HL-60/S4 treated with phorbol 12-myristate 13-acetate at 8.2 ng/mL for 4 days and 3 days (cell line): ENCODE data around the gene SLC6A1.

Experiments
- in situ Hi-C: fragments of 300-500 bp; cut with MboI; formaldehyde crosslinking; loops from 2 replicates; pipeline ENCODE4 v1.15.0; 2022; ENCODE audit warnings: low sequenced_read_pairs

Gene SLC6A1

DNA sequence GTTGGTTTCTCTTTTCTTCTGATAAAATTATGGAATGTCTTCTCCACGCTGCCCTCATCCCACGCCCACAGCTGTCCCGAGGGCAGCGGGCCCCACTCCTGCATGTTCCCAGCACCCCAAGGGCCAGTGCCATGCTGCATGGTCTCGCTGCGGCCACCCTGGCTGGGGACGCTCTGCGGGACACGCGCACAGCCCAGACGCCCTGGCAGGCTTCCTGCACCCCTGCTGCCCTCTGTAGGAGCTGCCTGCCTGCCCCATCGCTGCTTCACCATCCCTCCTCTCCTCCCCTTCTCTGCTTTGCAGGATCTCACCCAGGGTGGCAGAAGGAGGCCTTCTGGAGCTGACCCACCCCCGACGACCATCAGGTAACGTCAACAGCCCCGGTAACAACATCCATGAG, 22.8 kb downstream of the SLC6A1 start:
- in situ Hi-C loops, result no loop called here

- in situ Hi-C loops, result no loop called here
Measured at GRCh38 chr3:11016727-11017126, 24.2 kb downstream of the SLC6A1 start.

GRCh38 chr3:11019116-11019819, 26.7 kb downstream of the SLC6A1 start:
- in situ Hi-C loops, result no loop called here

GRCh38 chr3:11020764-11021163, 28.2 kb downstream of the SLC6A1 start:
- in situ Hi-C loops, result no loop called here

DNA sequence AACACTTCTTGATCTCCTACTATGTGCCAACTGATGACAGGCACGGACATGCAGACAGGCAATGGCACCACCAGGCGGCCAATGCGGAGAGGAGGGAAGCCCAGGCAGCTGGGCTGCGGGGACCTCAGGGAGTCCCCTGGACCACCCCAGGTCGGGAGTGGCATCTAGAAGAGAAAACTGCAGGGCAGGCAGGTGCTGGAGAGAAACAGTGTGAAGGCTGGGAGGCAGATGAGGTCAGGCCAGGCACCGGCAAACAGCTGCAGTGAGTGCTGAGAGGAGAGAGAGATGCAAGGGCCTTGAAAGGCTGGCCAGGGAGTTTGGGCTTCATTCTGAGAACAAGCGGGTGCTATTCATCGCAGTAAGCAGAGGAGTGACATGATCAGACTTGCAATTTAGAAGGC, 29.1 kb downstream of the SLC6A1 start:
- in situ Hi-C loops, result no loop called here

DNA sequence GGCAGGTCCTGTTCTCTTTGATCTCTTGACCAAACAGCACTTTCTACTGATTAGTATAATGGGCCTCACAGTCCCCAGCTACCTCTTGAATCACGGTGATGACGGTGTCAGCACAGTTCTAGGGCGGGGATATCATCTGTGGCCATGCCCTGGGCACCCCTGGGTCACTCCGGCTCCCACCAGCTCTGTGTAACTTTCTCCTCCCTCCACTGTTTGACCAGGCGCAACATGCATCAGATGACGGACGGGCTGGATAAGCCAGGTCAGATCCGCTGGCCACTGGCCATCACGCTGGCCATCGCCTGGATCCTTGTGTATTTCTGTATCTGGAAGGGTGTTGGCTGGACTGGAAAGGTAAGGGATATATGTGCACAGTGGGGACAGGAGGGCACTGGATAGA, 29.6 kb downstream of the SLC6A1 start:
- in situ Hi-C loops, result no loop called here

DNA sequence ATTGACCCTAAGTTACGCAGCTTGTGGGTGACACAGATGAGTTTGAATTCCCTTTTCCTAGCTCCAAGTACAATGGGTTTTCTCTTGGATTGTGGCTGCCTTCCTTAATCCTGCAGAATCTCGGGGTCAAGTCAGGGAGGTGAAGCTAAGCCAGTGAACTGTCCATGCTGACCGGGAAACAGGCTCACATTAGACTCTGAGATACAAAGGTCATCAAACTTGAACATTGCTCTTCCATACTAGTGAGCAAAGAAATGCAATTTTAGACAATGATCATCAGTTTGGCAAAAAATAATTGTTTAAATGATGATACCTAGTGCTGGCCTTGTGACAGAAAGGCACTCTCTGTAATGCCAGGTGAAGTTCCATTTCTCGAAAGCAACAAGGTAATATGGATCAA, 31.6 kb downstream of the SLC6A1 start:
- in situ Hi-C loops, result no loop called here

GRCh38 chr3:11029948-11030347, 37.4 kb downstream of the SLC6A1 start:
- in situ Hi-C loops, result no loop called here

GRCh38 chr3:11033871-11034270, 41.3 kb downstream of the SLC6A1 start:
- in situ Hi-C loops, result no loop called here

DNA sequence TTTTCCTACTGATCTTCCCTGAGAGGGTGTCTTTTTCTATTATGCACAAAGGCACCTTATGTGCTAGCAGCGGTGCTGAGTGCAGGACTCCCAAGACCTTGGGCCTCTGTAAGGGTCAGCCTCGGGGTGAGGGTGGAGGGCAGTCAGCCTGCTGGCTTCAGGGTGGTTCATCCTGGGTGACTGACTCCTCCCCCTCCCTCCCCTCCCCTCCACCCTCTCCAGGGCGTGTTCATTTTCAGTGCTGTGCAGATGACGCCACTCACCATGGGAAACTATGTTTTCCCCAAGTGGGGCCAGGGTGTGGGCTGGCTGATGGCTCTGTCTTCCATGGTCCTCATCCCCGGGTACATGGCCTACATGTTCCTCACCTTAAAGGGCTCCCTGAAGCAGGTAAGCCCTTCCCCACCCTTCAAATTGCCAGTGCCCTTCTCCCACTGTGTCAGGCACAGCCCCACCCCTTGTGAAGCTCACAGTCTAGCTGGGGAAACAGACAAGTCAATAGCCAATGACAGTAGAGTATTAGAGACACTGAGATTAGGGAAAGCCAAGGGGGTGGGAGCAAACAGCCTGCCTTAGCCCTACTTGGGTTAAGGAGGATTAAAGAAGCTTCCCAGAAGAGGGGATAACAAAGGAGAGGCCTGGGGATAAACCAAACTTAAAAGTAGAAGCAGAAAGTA, 41.9 kb downstream of the SLC6A1 start:
- in situ Hi-C loops, result no loop called here

GRCh38 chr3:11035757-11036505, 43.4 kb downstream of the SLC6A1 start:
- in situ Hi-C loops, result no loop called here

- in situ Hi-C loops, result no loop called here
Measured at GRCh38 chr3:11037241-11037873, 44.8 kb downstream of the SLC6A1 start.

GRCh38 chr3:11037976-11038375, 45.4 kb downstream of the SLC6A1 start:
- in situ Hi-C loops, result no loop called here

DNA sequence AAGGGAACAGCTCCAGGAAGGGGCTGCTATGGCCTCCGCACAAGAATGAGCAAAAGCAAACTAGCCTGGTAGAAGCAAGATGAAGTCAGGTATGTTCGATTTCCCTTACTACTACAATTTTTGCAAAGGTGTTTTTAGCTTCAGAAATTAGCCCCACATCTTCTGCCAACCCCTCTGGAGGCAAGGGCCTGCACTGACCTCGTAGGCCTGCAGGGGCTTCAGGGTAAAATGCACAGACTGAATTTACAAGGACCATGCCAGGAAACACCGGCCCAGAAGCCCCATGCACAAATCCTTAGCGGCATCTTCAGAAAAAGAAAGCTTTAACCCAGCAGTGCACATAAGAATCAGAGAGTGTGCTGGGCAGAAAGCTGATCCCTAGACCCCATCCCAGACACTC, 53.0 kb downstream of the SLC6A1 start:
- in situ Hi-C loops, result no loop called here

DNA sequence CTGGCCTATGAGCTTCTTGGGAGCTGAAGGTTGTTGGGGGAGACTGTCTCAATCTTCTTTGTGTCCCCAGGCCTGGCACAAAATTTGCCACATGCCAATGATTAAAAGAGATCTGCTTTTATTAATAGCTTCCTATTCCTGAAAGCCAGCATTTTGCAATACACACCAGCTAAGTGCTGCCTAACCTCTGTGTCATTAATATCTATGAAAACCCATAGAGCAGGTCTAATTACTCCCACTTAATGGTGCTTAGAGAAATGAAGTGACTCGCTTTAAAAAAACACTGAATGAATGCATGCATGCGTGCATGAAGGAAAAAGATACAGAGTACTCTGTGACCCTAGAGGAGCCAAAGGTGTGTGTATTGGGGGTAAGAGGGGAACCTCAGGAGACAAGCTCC, 55.0 kb downstream of the SLC6A1 start:
- in situ Hi-C loops, result no loop called here

- in situ Hi-C loops, result loop anchor here (10.0 to 25.0 kb wide), 2 partner anchors 296 to 612 kb away; no protein-coding TSS in a partner anchor
Measured at GRCh38 chr3:11050666-11051323, 58.2 kb downstream of the SLC6A1 start.

- in situ Hi-C loops, result loop anchor here (10.0 to 25.0 kb wide), 2 partner anchors 299 to 608 kb away; no protein-coding TSS in a partner anchor
Measured at GRCh38 chr3:11053926-11054503, 61.5 kb downstream of the SLC6A1 start.

GRCh38 chr3:11054739-11055438, 62.3 kb downstream of the SLC6A1 start:
- in situ Hi-C loops, result loop anchor here (10.0 to 25.0 kb wide), 2 partner anchors 300 to 607 kb away; no protein-coding TSS in a partner anchor

DNA sequence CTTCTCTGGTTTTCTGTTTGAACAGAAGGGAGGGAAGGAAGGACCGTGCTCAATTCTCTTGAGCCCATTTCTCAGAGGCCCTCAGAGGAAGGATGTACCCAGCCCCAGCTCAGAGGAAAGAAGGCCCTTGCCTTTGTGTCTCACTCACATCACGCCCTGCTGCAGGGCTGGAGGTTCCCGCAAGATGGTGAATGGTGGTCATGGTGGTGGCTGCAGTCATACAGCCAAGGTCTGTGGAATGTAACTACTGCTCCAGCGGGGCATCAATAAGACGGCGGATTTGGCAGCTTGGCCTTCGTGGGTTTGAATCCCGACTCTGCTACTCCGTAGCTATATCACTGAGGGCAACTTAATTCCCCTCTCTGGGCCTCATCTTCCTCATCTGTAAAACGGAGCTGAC, 62.9 kb downstream of the SLC6A1 start:
- in situ Hi-C loops, result loop anchor here (10.0 to 25.0 kb wide), 2 partner anchors 301 to 607 kb away; no protein-coding TSS in a partner anchor
